K562 (cell line): ENCODE measurements around the gene BSPRY. TPM values are rescaled to one million over a fixed set of nuclear protein-coding genes. Genes with fewer than 3 reads are reported as not detected.

Source experiments
- ARHGAP35 ChIP-seq: fragments of 450-650 bp; IDR thresholded peaks from 2 replicates; pipeline ENCODE4 v1.6.1; 2018; ENCODE audit not compliant: partially characterized antibody
- CC2D1A ChIP-seq: fragments of 450-650 bp; IDR thresholded peaks from 2 replicates; pipeline ENCODE4 v1.6.1; 2017; ENCODE audit warnings: mild to moderate bottlenecking
- CHD7 ChIP-seq: fragments of 200-600 bp; sonication (generic); IDR thresholded peaks from one replicate; pipeline ENCODE4 v1.6.1; 2012; ENCODE audit warnings: mild to moderate bottlenecking, low read depth, low read length, inconsistent platforms
- CREB1 ChIP-seq, 2 experiments: sonication (generic) in 1 of 2; formaldehyde crosslinking in 1 of 2; IDR thresholded peaks; 2 replicates each; pipeline versions ENCODE4 v1.6.1 to v1.8.0; 2012 to 2022; ENCODE audit warnings: inconsistent platforms in 1 of 2, mild to moderate bottlenecking in 1 of 2, missing genetic modification reagents in 1 of 2, moderate library complexity in 1 of 2
- CTCFL ChIP-seq: IDR thresholded peaks from 2 replicates; pipeline ENCODE4 v1.6.1; 2011; ENCODE audit warnings: borderline replicate concordance, low read depth, mild to moderate bottlenecking, moderate library complexity, low read length; ENCODE audit not compliant: insufficient read depth, poor library complexity, severe bottlenecking
- ELF2 ChIP-seq: fragments of 250-450 bp; sonication (Bioruptor Pico); IDR thresholded peaks from 2 replicates; pipeline ENCODE4 v1.5.0; 2021; ENCODE audit warnings: mild to moderate bottlenecking
- NEUROD1 ChIP-seq: fragments of 150-350 bp; IDR thresholded peaks from 2 replicates; pipeline ENCODE4 v1.6.1; 2014; ENCODE audit warnings: borderline replicate concordance, low read length, low read depth; ENCODE audit not compliant: partially characterized antibody
- TRIM24 ChIP-seq, 2 experiments: fragments of 450-650 bp; IDR thresholded peaks; 2 replicates each; pipeline ENCODE4 v1.6.1; 2016
- XRCC4 ChIP-seq: IDR thresholded peaks from one replicate; pipeline ENCODE4 v1.6.1; 2011; ENCODE audit not compliant: insufficient read depth, insufficient read length; ENCODE audit errors: extremely low read depth
- ZKSCAN8 ChIP-seq: fragments of 200-800 bp; sonication (Bioruptor generic); IDR thresholded peaks from 2 replicates; pipeline ENCODE4 v1.6.1; 2016; ENCODE audit warnings: missing genetic modification characterization, missing compliant biosample characterization
- ZNF134 ChIP-seq: fragments of 250-450 bp; sonication (Bioruptor Pico); conservative IDR thresholded peaks from 2 replicates; pipeline ENCODE4 v1.4.0; 2020
- ZNF395 ChIP-seq: fragments of 200-800 bp; sonication (Bioruptor generic); IDR thresholded peaks from 2 replicates; pipeline ENCODE4 v1.6.1; 2017; ENCODE audit warnings: missing genetic modification characterization, missing compliant biosample characterization
- ZNF41 ChIP-seq: fragments of 250-450 bp; sonication (Bioruptor Pico); conservative IDR thresholded peaks from 2 replicates; pipeline ENCODE4 v1.4.0; 2020; ENCODE audit warnings: mild to moderate bottlenecking
- polyA plus RNA-seq, 8 experiments: library from polyadenylated mRNA; depleted of rRNA in 4 of 8; stranded (reverse) in 5 of 8; unstranded in 3 of 8; fragments of >200 nt; fragmentation: Nextera tagmentation in 2 of 8; fragmentation: Illumina TruSeq in 1 of 8; extraction: Ambion mirVana in 2 of 8; extraction: Trizol in 1 of 8; gene quantifications; 2 replicates each; pipeline versions ENCODE4 v1.2.1 to v1.2.3, GENCODE V29; 2011 to 2014; ENCODE audit warnings: inconsistent platforms in 1 of 8, missing spikeins in 1 of 8
- total RNA-seq, 7 experiments: library from RNA; depleted of rRNA in 6 of 7; stranded (reverse); fragments of >200 nt in 6 of 7; fragmentation: Illumina TruSeq in 2 of 7; extraction: Trizol in 2 of 7; gene quantifications; 2 replicates each; pipeline versions ENCODE4 v1.2.1 to v1.2.3, GENCODE V29; 2011 to 2021; ENCODE audit warnings: low replicate concordance in 1 of 7

The BSPRY gene
- total and polyA plus RNA-seq, 9 of the 15 experiments (the other 6 are each of a cell fraction or from before 2014, with no cell fraction given) = 0.07 to 0.67 (median 0.18) TPM

- TF ChIP-seq CTCFL (no peak), ZNF41 (CRISPR knock-in tag) (no peak), ARHGAP35 (no peak), CC2D1A (no peak), CHD7 (no peak), CREB1 (IDR thresholded peaks at IDR 0.05) (peak; percentile 56), CREB1 (CRISPR knock-in tag; IDR thresholded peaks at IDR 0.05) (peak; percentile 40; the same call in 1 of the 2 replicates), ZNF395 (no peak), XRCC4 (no peak), TRIM24 (IDR thresholded peaks at IDR 0.05) (peak in 1 of 2 experiments; percentile 98; a peak in 2 of 4 replicates), ELF2 (CRISPR knock-in tag) (no peak; the same call in 1 of the 2 replicates), NEUROD1 (peak; percentile 88), ZKSCAN8 (CRISPR knock-in tag) (no peak), ZNF134 (CRISPR knock-in tag) (no peak)
Measured at GRCh38 chr9:113340011-113340699, 9.2 kb upstream of the BSPRY start, which contains the start of gene WDR31 (continued).
